ENCODE data around the gene PSMB3. TPM values are rescaled to one million over a fixed set of nuclear protein-coding genes. Genes with fewer than 3 reads are reported as not detected.

Gene PSMB3
- polyA plus RNA-seq, 1 of the 3 experiments (the other 2 are of a cell fraction) = 533 TPM

- peak overlapping the region; percentile 97 for H3K4me2 ChIP-seq
- no peaks in the 10 kb centered on the region for H3K9me2 ChIP-seq
- ChIA-PET POLR2A (interaction anchor here (0.6 to 3.7 kb wide), 6 partner anchors 8 to 46 kb away, joined by 3 to 14 read pairs (median 4); no protein-coding TSS in a partner anchor), CTCF (interaction anchor here (1.0 to 3.8 kb wide), 2 partner anchors 32 to 44 kb away, joined by 3 to 25 read pairs; partner anchors contain the start of gene PCGF2)
- H3K27me3 ChIP-seq (ENCODE audit: insufficient read depth) = no peaks in the 10 kb centered on the region
- DNase-seq = peak; percentile 80
- H4K20me1 ChIP-seq (ENCODE audit: insufficient read depth) = peaks cover 9% of the 10 kb centered on the region; the same call in 1 of the 2 replicates
- peaks cover 6 to 9% of the 10 kb centered on the region in 2 experiments for H3K36me3 ChIP-seq (replicated peaks in 1 of 2; ENCODE audit: control insufficient read depth in 1 of 2, insufficient read depth in 2 of 2, low read length in 1 of 2)
- no peak for TF ChIP-seq ELF1 (IDR thresholded peaks at IDR 0.05)
- TF ChIP-seq RXRA (IDR thresholded peaks at IDR 0.05; ENCODE audit: borderline replicate concordance, low read depth) = no peak
- peak overlapping the region; percentile 77 to 96; a peak in 3 of 4 replicates for H3K27ac ChIP-seq (ENCODE audit: low read depth in 2 of 2, low read length in 1 of 2)
- 42% methylated on average over 36 of the region's 50 CpGs for WGBS (ENCODE audit: low lambda C conversion rate)
- H3K9me3 ChIP-seq = no peaks in the 10 kb centered on the region
- H3K9ac ChIP-seq = peak overlapping the region; percentile 97; the same call in 1 of the 2 replicates
- H3F3A ChIP-seq (replicated peaks; ENCODE audit: insufficient read depth) = peaks cover 30% of the 10 kb centered on the region
- H3K4me3 ChIP-seq (ENCODE audit: low read depth in 2 of 2, low read length in 1 of 2) = peak overlapping the region; percentile 88 to 94
- H3K4me1 ChIP-seq (ENCODE audit: control insufficient read depth in 1 of 2, insufficient read depth in 2 of 2, low read depth in 1 of 2, low read length in 1 of 2) = peaks cover 10 to 43% of the 10 kb centered on the region in 2 experiments; a peak in 2 of 4 replicates
- H3K79me2 ChIP-seq (ENCODE audit: insufficient read depth) = peaks cover 46% of the 10 kb centered on the region; the same call in 1 of the 2 replicates
- H2AFZ ChIP-seq (ENCODE audit: low read depth) = peak overlapping the region; percentile 90
Measured at GRCh38 chr17:38703742-38704605, 48.6 kb upstream of the PSMB3 start.

- H3K4me3 ChIP-seq (ENCODE audit: low read depth in 2 of 2, low read length in 1 of 2) = peak within 1 kb of the TSS; percentile 88 to 98
- peak within 1 kb of the TSS; percentile 97 for H3K4me2 ChIP-seq
- H2AFZ ChIP-seq (ENCODE audit: low read depth) = peak within 1 kb of the TSS; percentile 90
- no peaks in the 10 kb centered on the region for H3K27me3 ChIP-seq (ENCODE audit: insufficient read depth)
- peak within 1 kb of the TSS; percentile 97 for H3K9ac ChIP-seq
- H3F3A ChIP-seq (replicated peaks; ENCODE audit: insufficient read depth) = peaks cover 30% of the 10 kb centered on the region
- peaks cover 9% of the 10 kb centered on the region; the same call in 1 of the 2 replicates for H4K20me1 ChIP-seq (ENCODE audit: insufficient read depth)
- peaks cover 47% of the 10 kb centered on the region; the same call in 1 of the 2 replicates for H3K79me2 ChIP-seq (ENCODE audit: insufficient read depth)
- H3K9me2 ChIP-seq = no peaks in the 10 kb centered on the region
- 3% methylated on average over 75 of the region's 100 CpGs for WGBS (ENCODE audit: low lambda C conversion rate)
- no peaks in the 10 kb centered on the region for H3K9me3 ChIP-seq
- no peak for TF ChIP-seq NFIC (IDR thresholded peaks at IDR 0.05; ENCODE audit: borderline replicate concordance)
- peak; percentile 24; the same call in 1 of the 2 replicates for TF ChIP-seq MAX (IDR thresholded peaks at IDR 0.05; ENCODE audit: low read depth)
- peak; percentile 59; the same call in 1 of the 2 replicates for TF ChIP-seq YY1 (IDR thresholded peaks at IDR 0.05; ENCODE audit: low read depth)
- H3K36me3 ChIP-seq (replicated peaks in 1 of 2; ENCODE audit: control insufficient read depth in 1 of 2, insufficient read depth in 2 of 2, low read length in 1 of 2) = peaks cover 6 to 18% of the 10 kb centered on the region in 2 experiments
- H3K27ac ChIP-seq (ENCODE audit: low read depth in 2 of 2, low read length in 1 of 2) = peak within 1 kb of the TSS; percentile 77 to 96
- CTCF ChIA-PET = interaction anchor here (1.0 to 3.8 kb wide), 5 partner anchors 26 to 43 kb away, joined by 3 to 25 read pairs (median 3); partner anchors contain the start of genes EPOP and PCGF2
- H3K4me1 ChIP-seq (ENCODE audit: control insufficient read depth in 1 of 2, insufficient read depth in 2 of 2, low read depth in 1 of 2, low read length in 1 of 2) = peaks cover 10 to 46% of the 10 kb centered on the region in 2 experiments; a peak in 2 of 4 replicates
- peak; percentile 93 for DNase-seq
- POLR2A ChIA-PET = interaction anchor here (0.6 to 3.7 kb wide), 11 partner anchors 9 to 495 kb away, joined by 3 to 14 read pairs (median 4); no protein-coding TSS in a partner anchor
Measured at GRCh38 chr17:38704606-38705522, 47.7 kb upstream of the PSMB3 start, which contains the start of gene MLLT6. TSS of gene MLLT6 (plus strand) at chr17:38705273. CDS start at chr17:38705633, 360 bp downstream.

Measured in SK-N-SH (cell line).